Neural cell (in vitro differentiated cells): ENCODE measurements around the gene BTBD9.

Experiments
- CTCF ChIP-seq: fragments of 450-650 bp; IDR thresholded peaks from 2 replicates; pipeline ENCODE4 v1.5.1; 2014; ENCODE audit warnings: antibody characterized with exemption, mild to moderate bottlenecking, moderate library complexity; ENCODE audit not compliant: poor library complexity, severe bottlenecking
- EZH2 ChIP-seq: fragments of 200-600, 300-800 bp; shearing (Covaris generic), sonication (generic); IDR thresholded peaks from 2 replicates; pipeline ENCODE4 v1.6.1; 2014; ENCODE audit warnings: antibody characterized with exemption, low read length, borderline replicate concordance, mild to moderate bottlenecking; ENCODE audit not compliant: insufficient read depth, poor library complexity, severe bottlenecking
- REST ChIP-seq: IDR thresholded peaks from 2 replicates; pipeline ENCODE4 v1.6.1; 2012; ENCODE audit warnings: borderline replicate concordance

- TF ChIP-seq CTCF, result peak; percentile 77
- TF ChIP-seq REST, result no peak
- TF ChIP-seq EZH2, result no peak
Observed at GRCh38 chr6:38570750-38571149, 69.0 kb downstream of the BTBD9 start.
